A673 (cell line): ENCODE data around the gene KLC3. TPM values are rescaled to one million over a fixed set of nuclear protein-coding genes. Genes with fewer than 3 reads are reported as not detected.

Experiments used
- BruUV-seq: library from RNA; stranded (reverse); fragments of 400-500 nt; replicated peaks from 2 replicates; lab custom pipeline; 2021; lab: Mats Ljungman, UMichigan
- CTCF ChIA-PET: fragments of 300-600 bp; sonication (Branson Sonifier 250); formaldehyde crosslinking; loops from one replicate; lab custom pipeline; 2022; ENCODE audit warnings: antibody characterized with exemption; lab: Charles Lee
- POLR2A ChIA-PET: fragments of 300-600 bp; sonication (Branson Sonifier 250); formaldehyde crosslinking; loops from one replicate; lab custom pipeline; 2022; ENCODE audit warnings: antibody characterized with exemption; ENCODE audit not compliant: low non-redundant PET; lab: Charles Lee
- DNase-seq: peaks from one replicate; pipeline ENCODE4 v3.0.0-alpha.2; 2015; ENCODE audit warnings: low spot score
- H3K27ac ChIP-seq: fragments of 200-600 bp; sonication (generic); 2 replicates; pipeline ENCODE4 v1.5.1; 2016; ENCODE audit warnings: mixed run types, low read depth, mild to moderate bottlenecking, mixed read lengths, antibody characterized with exemption, low read length; ENCODE audit not compliant: poor library complexity, severe bottlenecking
- H3K27me3 ChIP-seq: fragments of 200-600 bp; sonication (generic); replicated peaks from 2 replicates; pipeline ENCODE4 v1.6.1; 2017; ENCODE audit warnings: mixed run types, low read depth, mild to moderate bottlenecking, mixed read lengths, antibody characterized with exemption, low read length; ENCODE audit not compliant: insufficient read depth, poor library complexity
- H3K36me3 ChIP-seq: fragments of 200-600 bp; sonication (generic); 2 replicates; pipeline ENCODE4 v1.6.1; 2016; ENCODE audit warnings: mixed run types, mild to moderate bottlenecking, mixed read lengths, antibody characterized with exemption, low read length; ENCODE audit not compliant: insufficient read depth, poor library complexity, severe bottlenecking
- H3K4me1 ChIP-seq: fragments of 200-600 bp; sonication (generic); 2 replicates; pipeline ENCODE4 v1.6.1; 2017; ENCODE audit warnings: mixed run types, mild to moderate bottlenecking, mixed read lengths, antibody characterized with exemption, low read length; ENCODE audit not compliant: insufficient read depth, poor library complexity, severe bottlenecking
- H3K4me3 ChIP-seq: fragments of 200-600 bp; sonication (generic); 2 replicates; pipeline ENCODE4 v1.5.1; 2016; ENCODE audit warnings: low read depth, mixed run types, mild to moderate bottlenecking, mixed read lengths, low read length; ENCODE audit not compliant: poor library complexity, severe bottlenecking
- H3K9me3 ChIP-seq: fragments of 200-600 bp; sonication (generic); 2 replicates; pipeline ENCODE4 v1.6.1; 2016; ENCODE audit warnings: mixed run types, low read depth, mild to moderate bottlenecking, mixed read lengths, antibody characterized with exemption, low read length; ENCODE audit not compliant: poor library complexity, severe bottlenecking
- CTCF ChIP-seq: fragments of 300-800, 200-600 bp; sonication (generic); conservative IDR thresholded peaks from 2 replicates; pipeline ENCODE4 v1.5.1; 2017; ENCODE audit warnings: low read depth, mild to moderate bottlenecking, antibody characterized with exemption, low read length, moderate library complexity, mixed read lengths
- EZH2 ChIP-seq: fragments of 200-600 bp; sonication (generic); IDR thresholded peaks from 2 replicates; pipeline ENCODE4 v1.6.1; 2017; ENCODE audit warnings: borderline replicate concordance, low read depth, mild to moderate bottlenecking, mixed read lengths, antibody characterized with exemption, low read length; ENCODE audit not compliant: poor library complexity, severe bottlenecking
- intact Hi-C: fragments of 100-400 bp; cut with micrococcal nuclease; formaldehyde crosslinking; loops from one replicate; pipeline ENCODE4 v1.10.0; 2022; ENCODE audit not compliant: unreplicated experiment
- total RNA-seq: library from RNA; stranded (reverse); gene quantifications from 2 replicates; pipeline ENCODE4 v1.2.3, GENCODE V29; 2021

KLC3 gene
- total RNA-seq, 1 experiment from 2014 or later: 0.49 TPM

GRCh38 chr19:45370410-45371204 lies 30.1 kb downstream of the KLC3 start, which contains the start of gene ERCC2:
Gene ERCC2 (minus strand): TSS chr19:45370573. CDS start chr19:45370540, 33 bp downstream.
- Histone ChIP-seq H3K27ac (peak within 1 kb of the TSS; percentile 78), H3K4me1 (peaks cover 4% of the 10 kb centered on the region), H3K27me3 (no peaks in the 10 kb centered on the region), H3K9me3 (no peaks in the 10 kb centered on the region), H3K36me3 (peaks cover 7% of the 10 kb centered on the region), H3K4me3 (peak within 1 kb of the TSS; percentile 78)
- POLR2A ChIA-PET: no interaction called here
- TF ChIP-seq EZH2 (no peak), CTCF (no peak)
- peak; percentile 99 for DNase-seq
- intact Hi-C loops: no loop called here
- TSS peak; percentile 80 for BruUV-seq
- CTCF ChIA-PET: no interaction called here

- TF ChIP-seq EZH2 (no peak), CTCF (no peak)
- ChIA-PET CTCF (interaction anchor here (0.7 kb wide), 1 partner anchor 26 kb away, joined by 8 read pairs; no protein-coding TSS in a partner anchor), POLR2A (no interaction called here)
- intact Hi-C loops: no loop called here
- H3K4me3 ChIP-seq: no peak overlapping the region
- no peaks in the 10 kb centered on the region for H3K36me3 ChIP-seq
- H3K27ac ChIP-seq: peak overlapping the region; percentile 62
- H3K27me3 ChIP-seq: no peaks in the 10 kb centered on the region
- no peaks in the 10 kb centered on the region for H3K9me3 ChIP-seq
- H3K4me1 ChIP-seq: peaks cover 4% of the 10 kb centered on the region
- peak; percentile 82 for DNase-seq
- BruUV-seq: no TSS peak
These were observed 35.6 kb downstream of the KLC3 start for GRCh38 chr19:45376045-45376724.

GRCh38 chr19:45380107-45380506 lies 39.6 kb downstream of the KLC3 start:
- H3K9me3 ChIP-seq: no peaks in the 10 kb centered on the region
- TF ChIP-seq EZH2: no peak
- no peak for TF ChIP-seq CTCF
- no peak overlapping the region for H3K4me3 ChIP-seq
- DNase-seq: no peak
- CTCF ChIA-PET: interaction anchor here (0.7 kb wide), 1 partner anchor 349 kb away, joined by 3 read pairs; no protein-coding TSS in a partner anchor
- H3K4me1 ChIP-seq: peaks cover 4% of the 10 kb centered on the region
- no peak overlapping the region for H3K27ac ChIP-seq
- no peaks in the 10 kb centered on the region for H3K36me3 ChIP-seq
- no TSS peak for BruUV-seq
- intact Hi-C loops: no loop called here
- peaks cover 3% of the 10 kb centered on the region for H3K27me3 ChIP-seq
- POLR2A ChIA-PET: no interaction called here
